Neural cell (in vitro differentiated cells): ENCODE measurements around the gene SMPD1.

Experiments used
- CTCF ChIP-seq: fragments of 450-650 bp; IDR thresholded peaks from 2 replicates; pipeline ENCODE4 v1.5.1; 2014; ENCODE audit warnings: antibody characterized with exemption, mild to moderate bottlenecking, moderate library complexity; ENCODE audit not compliant: poor library complexity, severe bottlenecking
- POLR2AphosphoS5 ChIP-seq: IDR thresholded peaks from 2 replicates; pipeline ENCODE4 v1.6.1; 2012

- TF ChIP-seq POLR2AphosphoS5 (no peak), CTCF (no peak)
These were observed 2.3 kb upstream of the SMPD1 start for GRCh38 chr11:6387811-6388599.
